ENCODE results near the gene CD24.
"Not testable (repeated sequence)": the region's sequence is repeated elsewhere in the genome, so short reads cannot be mapped to it uniquely, and the experiment has no call there.

Gene CD24

DNA sequence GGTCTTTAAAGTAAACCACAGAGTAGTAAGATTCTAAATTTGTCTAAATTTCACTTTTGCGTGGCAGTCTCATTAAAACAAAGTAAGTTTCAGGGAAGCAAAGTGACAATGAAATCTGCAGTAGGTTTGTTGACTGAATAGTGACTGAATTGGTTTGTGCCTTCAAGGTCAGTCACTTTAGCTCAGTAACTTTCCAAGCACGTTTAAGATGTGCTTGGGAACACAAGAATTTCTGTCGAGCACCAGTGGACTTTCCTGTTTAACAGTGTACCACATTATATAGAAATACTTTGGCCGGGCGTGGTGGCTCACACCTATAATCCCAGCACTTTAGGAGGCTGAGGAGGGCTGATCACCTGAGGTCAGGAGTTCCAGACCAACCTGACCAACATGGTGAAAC, 1.7 kb upstream of the CD24 start:
- H3K4me3 ChIP-seq (ENCODE audit: low read depth, low read length), result no peak overlapping the region
- no peak for DNase-seq (ENCODE audit: low read depth)
- TF ChIP-seq, protein P1, sequence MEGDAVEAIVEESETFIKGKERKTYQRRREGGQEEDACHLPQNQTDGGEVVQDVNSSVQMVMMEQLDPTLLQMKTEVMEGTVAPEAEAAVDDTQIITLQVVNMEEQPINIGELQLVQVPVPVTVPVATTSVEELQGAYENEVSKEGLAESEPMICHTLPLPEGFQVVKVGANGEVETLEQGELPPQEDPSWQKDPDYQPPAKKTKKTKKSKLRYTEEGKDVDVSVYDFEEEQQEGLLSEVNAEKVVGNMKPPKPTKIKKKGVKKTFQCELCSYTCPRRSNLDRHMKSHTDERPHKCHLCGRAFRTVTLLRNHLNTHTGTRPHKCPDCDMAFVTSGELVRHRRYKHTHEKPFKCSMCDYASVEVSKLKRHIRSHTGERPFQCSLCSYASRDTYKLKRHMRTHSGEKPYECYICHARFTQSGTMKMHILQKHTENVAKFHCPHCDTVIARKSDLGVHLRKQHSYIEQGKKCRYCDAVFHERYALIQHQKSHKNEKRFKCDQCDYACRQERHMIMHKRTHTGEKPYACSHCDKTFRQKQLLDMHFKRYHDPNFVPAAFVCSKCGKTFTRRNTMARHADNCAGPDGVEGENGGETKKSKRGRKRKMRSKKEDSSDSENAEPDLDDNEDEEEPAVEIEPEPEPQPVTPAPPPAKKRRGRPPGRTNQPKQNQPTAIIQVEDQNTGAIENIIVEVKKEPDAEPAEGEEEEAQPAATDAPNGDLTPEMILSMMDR (IDR thresholded peaks at IDR 0.05; ENCODE audit: low read depth, low read length, missing control alignments), result no peak

DNA sequence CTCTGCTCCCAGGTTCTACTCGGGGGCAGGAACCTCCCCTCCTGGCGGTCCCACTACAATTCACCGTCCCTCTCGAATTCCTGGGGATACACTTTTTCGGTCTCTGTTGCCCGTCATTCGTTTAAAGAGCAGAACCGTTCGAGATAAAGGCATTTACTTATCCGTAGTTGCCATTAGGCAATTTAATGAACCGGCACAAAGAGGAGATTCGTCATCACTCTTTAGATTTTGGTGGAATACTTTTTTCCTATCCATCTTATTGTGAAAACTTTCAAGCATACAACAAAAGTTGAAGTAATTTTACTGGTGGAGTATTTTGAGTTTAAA, 1.2 kb upstream of the CD24 start:
- peak overlapping the region; percentile 44; the same call in 1 of the 2 replicates for H3K4me3 ChIP-seq (ENCODE audit: low read depth, low read length)
- no peak for DNase-seq (ENCODE audit: low read depth)
- TF ChIP-seq, protein P1 (IDR thresholded peaks at IDR 0.05; ENCODE audit: low read depth, low read length, missing control alignments), result no peak

DNA sequence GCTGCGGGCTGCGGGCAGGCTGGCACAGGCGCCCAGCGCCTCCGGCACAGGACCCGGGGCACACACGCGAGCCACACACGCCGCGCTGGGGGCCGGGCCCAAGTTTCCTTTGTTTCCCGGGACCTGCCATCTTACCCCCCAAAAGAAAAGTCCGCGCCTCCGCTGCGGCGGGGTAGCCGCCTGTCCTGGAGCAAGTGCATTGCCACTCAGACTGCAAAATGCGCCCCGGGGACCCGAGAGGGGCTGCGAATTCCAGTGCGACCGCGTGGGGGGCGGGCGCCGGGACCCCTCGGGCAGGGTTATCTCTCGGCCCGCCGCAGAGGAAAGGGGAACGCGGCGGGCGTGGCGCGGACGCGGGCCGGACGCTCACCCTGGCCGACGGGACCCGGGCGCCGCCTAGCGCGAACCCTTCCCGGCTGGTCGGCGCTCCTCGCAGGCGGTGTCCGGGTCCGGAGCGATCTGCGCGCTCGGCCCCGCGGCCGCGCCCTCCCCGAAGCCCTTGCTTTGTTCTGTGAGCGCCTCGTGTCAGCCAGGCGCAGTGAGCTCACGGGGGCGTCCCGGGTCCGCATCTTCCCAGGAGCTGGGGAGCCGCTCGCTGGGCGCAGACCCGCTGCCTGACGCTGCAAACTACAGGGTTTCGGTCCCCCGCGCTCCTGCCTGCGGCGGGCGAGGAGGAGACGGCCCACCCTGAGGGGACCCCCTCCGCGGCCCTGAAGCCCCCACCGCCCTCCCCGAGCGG, 639 bp upstream of the CD24 start:
- TF ChIP-seq, protein P1 (IDR thresholded peaks at IDR 0.05; ENCODE audit: low read depth, low read length, missing control alignments), result no peak
- DNase-seq (ENCODE audit: low read depth), result no peak
- H3K4me3 ChIP-seq (ENCODE audit: low read depth, low read length), result peak overlapping the region; percentile 44

DNA sequence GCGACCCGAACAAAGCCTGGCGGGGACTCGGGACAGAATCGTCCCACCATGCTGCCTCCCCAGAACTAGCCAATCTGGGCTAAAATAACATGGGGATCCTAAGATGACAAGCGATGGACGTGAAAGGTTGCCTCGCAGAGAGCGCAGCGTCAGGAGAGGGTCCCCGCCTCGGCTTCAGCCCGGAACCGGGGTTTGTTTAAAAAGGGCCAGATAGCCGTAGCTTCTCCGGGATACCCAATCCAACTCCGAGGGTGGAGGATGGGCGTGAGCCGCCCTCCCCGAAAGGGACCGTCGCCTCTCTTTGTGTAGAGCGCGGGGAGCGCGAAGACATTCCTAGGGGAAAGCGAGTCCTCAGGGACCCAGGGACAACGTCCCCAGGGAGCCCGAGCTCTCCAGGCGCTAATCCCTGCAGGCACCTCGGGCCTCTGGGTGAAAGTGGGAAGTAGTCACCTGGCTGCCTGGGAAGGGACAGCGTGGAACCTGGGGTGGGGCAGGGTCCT, 643 bp downstream of the CD24 start:
- TF ChIP-seq, protein P1 (IDR thresholded peaks at IDR 0.05; ENCODE audit: low read depth, low read length, missing control alignments), result no peak
- no peak for DNase-seq (ENCODE audit: low read depth)
- peak overlapping the region; percentile 43 for H3K4me3 ChIP-seq (ENCODE audit: low read depth, low read length)

DNA sequence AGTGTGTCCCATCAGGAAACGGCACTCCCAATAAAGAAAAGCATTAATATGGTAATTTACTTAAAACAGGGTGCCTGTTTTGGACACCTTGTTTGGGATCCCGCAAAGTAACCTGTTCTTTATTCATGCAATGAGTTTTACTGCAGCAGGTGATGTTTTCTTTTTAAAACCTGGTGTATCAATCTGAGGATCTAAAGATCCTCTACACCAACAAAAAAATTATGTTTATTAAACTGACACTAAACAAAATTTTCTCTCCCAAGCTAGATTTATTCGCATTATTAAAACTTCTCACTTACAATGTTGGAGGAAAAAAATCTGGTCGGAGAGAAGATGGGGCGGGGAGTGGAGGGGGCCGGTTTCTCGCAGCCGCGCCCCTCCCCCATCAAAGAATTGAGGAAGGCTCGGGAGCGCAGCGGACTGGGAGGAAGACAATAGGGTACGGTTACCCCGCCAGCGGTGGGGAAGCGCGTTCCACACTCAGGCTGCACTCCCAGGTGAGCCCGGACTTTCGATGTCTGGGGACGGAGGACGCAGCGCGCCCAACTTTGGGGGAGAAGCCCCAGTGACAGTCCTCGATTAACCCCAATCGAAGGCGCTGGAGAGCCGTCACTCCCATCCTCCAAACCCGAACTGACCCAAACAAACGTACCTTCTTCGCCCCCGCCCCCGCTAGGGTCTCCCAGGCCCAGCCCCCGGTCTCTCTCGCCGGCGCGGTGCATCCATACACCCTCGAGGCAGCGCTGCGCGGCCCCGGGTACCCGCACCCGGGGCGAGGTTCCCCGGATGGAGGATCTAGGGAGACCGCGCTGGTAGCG, 1.3 kb downstream of the CD24 start:
- TF ChIP-seq, protein P1 (IDR thresholded peaks at IDR 0.05; ENCODE audit: low read depth, low read length, missing control alignments), result no peak
- DNase-seq (ENCODE audit: low read depth), result no peak

DNA sequence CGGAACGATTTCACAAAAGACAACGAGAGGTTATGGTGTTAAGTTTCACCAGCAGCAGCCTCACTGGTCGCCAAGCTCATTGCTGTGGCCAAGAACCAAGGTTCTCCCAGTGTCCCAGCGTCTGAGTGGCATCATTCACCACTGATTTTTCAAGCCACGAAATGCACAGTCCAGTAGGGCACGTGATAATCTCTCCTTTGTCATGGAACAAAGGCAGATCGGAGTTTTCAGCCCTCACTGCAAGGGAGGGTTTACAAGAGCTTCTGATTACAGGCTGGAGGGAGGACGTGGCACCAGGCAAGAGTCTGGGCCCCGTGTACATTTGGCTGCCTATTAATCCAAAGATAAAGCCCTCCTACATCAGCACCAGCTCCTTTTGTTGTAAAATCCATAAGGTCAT, 2.0 kb downstream of the CD24 start:
- TF ChIP-seq, protein P1 (IDR thresholded peaks at IDR 0.05; ENCODE audit: low read depth, low read length, missing control alignments), result no peak
- no peak for DNase-seq (ENCODE audit: low read depth)
- H3K4me3 ChIP-seq (ENCODE audit: low read depth, low read length), result no peak overlapping the region

More for the DNA sequence above, 1.3 kb downstream of the CD24 start:
- H3K4me3 ChIP-seq (ENCODE audit: low read depth, low read length), result no peak overlapping the region

DNA sequence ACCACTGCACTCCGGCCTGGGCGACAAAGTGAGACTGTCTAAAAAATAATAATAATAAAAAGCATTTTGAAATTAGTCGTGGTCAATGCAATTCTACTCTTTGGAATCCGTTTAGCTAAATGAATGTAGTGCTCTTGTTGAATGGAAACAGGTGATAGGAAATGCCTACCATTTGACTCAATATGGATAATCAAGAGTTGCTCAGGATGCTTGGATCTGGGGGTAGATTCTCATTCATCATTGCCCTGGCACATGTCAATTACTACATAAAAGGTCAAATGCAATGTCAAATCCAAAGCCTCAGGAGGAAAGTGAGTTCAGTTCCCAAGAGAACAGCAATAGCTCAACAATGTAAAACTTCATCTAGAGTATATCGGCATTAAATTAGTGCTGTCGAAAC, 3.8 kb downstream of the CD24 start:
- not testable (repeated sequence) for H3K4me3 ChIP-seq (ENCODE audit: low read depth, low read length); DNase-seq (ENCODE audit: low read depth)
